KMS-11 (cell line): ENCODE measurements around the gene DRGX.

ENCODE experiments used
- H2AFZ ChIP-seq: fragments of 200-600 bp; sonication (generic); 2 replicates; pipeline ENCODE4 v1.6.1; 2016; ENCODE audit warnings: antibody characterized with exemption, mixed run types, low read depth
- H3K27ac ChIP-seq: fragments of 200-600 bp; sonication (generic); 2 replicates; pipeline ENCODE4 v1.6.1; 2016; ENCODE audit warnings: mild to moderate bottlenecking, mixed run types
- H3K27me3 ChIP-seq: fragments of 200-600 bp; sonication (generic); 2 replicates; pipeline ENCODE4 v1.6.1; 2017; ENCODE audit warnings: mild to moderate bottlenecking, low read depth, mixed run types, moderate library complexity; ENCODE audit not compliant: insufficient read depth
- H3K36me3 ChIP-seq: fragments of 200-600 bp; sonication (generic); 2 replicates; pipeline ENCODE4 v1.6.1; 2017; ENCODE audit warnings: mild to moderate bottlenecking, mixed run types; ENCODE audit not compliant: insufficient read depth
- H3K4me1 ChIP-seq: fragments of 200-600 bp; sonication (generic); 2 replicates; pipeline ENCODE4 v1.6.1; 2016; ENCODE audit warnings: mild to moderate bottlenecking, low read depth, mixed run types; ENCODE audit not compliant: poor library complexity, severe bottlenecking
- H3K4me2 ChIP-seq: fragments of 200-600 bp; sonication (generic); 2 replicates; pipeline ENCODE4 v1.7.0; 2016; ENCODE audit warnings: mild to moderate bottlenecking, mixed run types
- H3K4me3 ChIP-seq: fragments of 200-600 bp; sonication (generic); IDR thresholded peaks from 2 replicates; pipeline ENCODE4 v1.6.1; 2017; ENCODE audit warnings: low read depth, low read length, mixed read lengths; ENCODE audit not compliant: insufficient read depth
- H3K79me2 ChIP-seq: fragments of 200-600 bp; sonication (generic); 2 replicates; pipeline ENCODE4 v1.6.1; 2016; ENCODE audit warnings: low read depth, mixed run types; ENCODE audit not compliant: insufficient read depth
- H3K9ac ChIP-seq: fragments of 200-600 bp; sonication (generic); 2 replicates; pipeline ENCODE4 v1.6.1; 2016; ENCODE audit warnings: mild to moderate bottlenecking, mixed run types
- H4K20me1 ChIP-seq: fragments of 200-600 bp; sonication (generic); 2 replicates; pipeline ENCODE4 v1.6.1; 2016; ENCODE audit warnings: mild to moderate bottlenecking, mixed run types; ENCODE audit not compliant: insufficient read depth
- TF ChIP-seq, protein P1 (sequence below): fragments of 200-600 bp; sonication (generic); conservative IDR thresholded peaks from 2 replicates; pipeline ENCODE4 v1.6.1; 2017; ENCODE audit warnings: low read depth, mild to moderate bottlenecking, antibody characterized with exemption, low read length, moderate library complexity, mixed read lengths

Gene DRGX

GRCh38 chr10:49407552-49408137 is 11.8 kb upstream of the DRGX start:
- H3K79me2 ChIP-seq, result no peaks in the 10 kb centered on the region
- no peak overlapping the region for H3K9ac ChIP-seq
- no peak overlapping the region for H3K4me2 ChIP-seq
- no peaks in the 10 kb centered on the region for H3K36me3 ChIP-seq
- H3K4me3 ChIP-seq, result no peak overlapping the region
- H3K4me1 ChIP-seq, result no peaks in the 10 kb centered on the region
- no peaks in the 10 kb centered on the region for H4K20me1 ChIP-seq
- TF ChIP-seq, protein P1, sequence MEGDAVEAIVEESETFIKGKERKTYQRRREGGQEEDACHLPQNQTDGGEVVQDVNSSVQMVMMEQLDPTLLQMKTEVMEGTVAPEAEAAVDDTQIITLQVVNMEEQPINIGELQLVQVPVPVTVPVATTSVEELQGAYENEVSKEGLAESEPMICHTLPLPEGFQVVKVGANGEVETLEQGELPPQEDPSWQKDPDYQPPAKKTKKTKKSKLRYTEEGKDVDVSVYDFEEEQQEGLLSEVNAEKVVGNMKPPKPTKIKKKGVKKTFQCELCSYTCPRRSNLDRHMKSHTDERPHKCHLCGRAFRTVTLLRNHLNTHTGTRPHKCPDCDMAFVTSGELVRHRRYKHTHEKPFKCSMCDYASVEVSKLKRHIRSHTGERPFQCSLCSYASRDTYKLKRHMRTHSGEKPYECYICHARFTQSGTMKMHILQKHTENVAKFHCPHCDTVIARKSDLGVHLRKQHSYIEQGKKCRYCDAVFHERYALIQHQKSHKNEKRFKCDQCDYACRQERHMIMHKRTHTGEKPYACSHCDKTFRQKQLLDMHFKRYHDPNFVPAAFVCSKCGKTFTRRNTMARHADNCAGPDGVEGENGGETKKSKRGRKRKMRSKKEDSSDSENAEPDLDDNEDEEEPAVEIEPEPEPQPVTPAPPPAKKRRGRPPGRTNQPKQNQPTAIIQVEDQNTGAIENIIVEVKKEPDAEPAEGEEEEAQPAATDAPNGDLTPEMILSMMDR, result peak; percentile 89
- no peak overlapping the region for H2AFZ ChIP-seq
- H3K27me3 ChIP-seq, result no peaks in the 10 kb centered on the region
- H3K27ac ChIP-seq, result no peak overlapping the region

DNA sequence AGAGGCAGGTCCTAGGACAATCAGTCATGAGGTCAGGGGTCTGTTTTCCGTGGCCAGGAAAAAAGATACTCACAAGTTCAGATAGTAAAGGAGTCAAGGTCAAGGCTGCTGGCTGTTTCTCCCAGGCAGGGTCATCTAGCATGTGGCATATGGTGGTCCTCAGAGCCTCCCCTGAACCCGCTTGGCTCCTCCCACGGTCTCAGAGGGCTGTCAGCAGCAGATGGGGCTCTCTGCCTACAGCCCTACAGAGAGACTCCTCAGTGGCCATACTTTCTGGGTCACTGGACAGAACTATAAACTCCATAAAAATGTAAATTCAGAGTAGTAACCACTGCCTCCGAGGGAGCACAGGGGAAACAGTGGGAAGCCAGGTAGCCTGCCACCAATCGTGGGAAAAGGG is 11.3 kb upstream of the DRGX start:
- H3K4me3 ChIP-seq, result no peak overlapping the region
- no peaks in the 10 kb centered on the region for H4K20me1 ChIP-seq
- TF ChIP-seq, protein P1, result no peak
- no peaks in the 10 kb centered on the region for H3K27me3 ChIP-seq
- H2AFZ ChIP-seq, result no peak overlapping the region
- no peak overlapping the region for H3K9ac ChIP-seq
- no peaks in the 10 kb centered on the region for H3K79me2 ChIP-seq
- H3K27ac ChIP-seq, result no peak overlapping the region
- no peaks in the 10 kb centered on the region for H3K36me3 ChIP-seq
- H3K4me2 ChIP-seq, result no peak overlapping the region
- no peaks in the 10 kb centered on the region for H3K4me1 ChIP-seq

DNA sequence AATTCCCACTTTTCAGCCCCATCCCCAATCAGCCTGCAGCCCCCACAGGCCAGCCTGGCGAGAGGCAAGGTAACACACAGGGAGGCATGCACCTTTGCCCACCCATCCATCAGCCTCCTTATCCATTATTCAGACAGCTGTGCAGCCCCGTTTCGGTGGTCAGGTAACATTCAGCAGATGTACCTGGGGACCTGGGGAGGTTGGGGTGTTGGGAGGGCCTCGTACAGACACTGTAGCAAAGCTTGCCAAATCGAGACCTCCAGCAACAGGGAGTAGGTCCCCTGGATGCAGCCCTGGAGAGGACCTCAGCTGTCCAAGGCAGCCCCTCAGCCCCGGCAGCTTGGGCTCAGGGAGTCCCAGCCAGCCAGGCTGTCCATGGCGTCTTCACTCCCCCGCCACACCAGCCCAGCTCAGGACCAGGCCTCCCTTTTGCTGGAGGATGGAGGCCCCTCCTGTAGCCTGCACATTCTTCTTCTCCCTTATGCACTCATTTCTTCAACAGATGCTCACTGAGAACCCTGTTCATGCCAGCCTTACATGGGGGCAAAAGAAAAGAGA is 8.5 kb upstream of the DRGX start:
- Histone ChIP-seq H3K4me1 (no peaks in the 10 kb centered on the region), H2AFZ (no peak overlapping the region), H3K79me2 (no peaks in the 10 kb centered on the region), H3K27ac (no peak overlapping the region), H3K4me2 (no peak overlapping the region), H3K9ac (no peak overlapping the region), H3K36me3 (no peaks in the 10 kb centered on the region), H3K4me3 (no peak overlapping the region), H3K27me3 (no peaks in the 10 kb centered on the region), H4K20me1 (no peaks in the 10 kb centered on the region)
- TF ChIP-seq, protein P1, result no peak

DNA sequence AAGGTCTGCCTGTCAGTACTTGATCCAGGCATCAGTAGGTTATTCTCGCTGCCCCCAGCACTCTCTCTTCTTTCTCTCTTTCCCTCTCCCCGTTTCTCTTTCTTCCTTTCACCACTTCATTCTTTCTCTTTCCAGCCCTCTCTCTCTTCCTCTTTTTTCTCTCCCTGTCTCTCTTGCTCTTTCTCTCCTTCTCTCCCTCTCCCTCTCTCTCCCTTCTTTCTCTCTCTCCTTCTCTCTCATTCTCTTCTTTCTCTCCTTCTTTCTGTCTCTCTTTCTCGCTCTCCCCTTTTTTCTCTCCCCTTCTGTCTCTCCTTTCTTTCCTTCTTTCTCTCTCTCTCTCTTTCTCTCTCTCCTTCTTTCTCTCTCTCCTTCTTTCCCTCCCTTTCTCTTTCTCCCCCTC is 7.5 kb upstream of the DRGX start:
- Histone ChIP-seq H3K9ac (no peak overlapping the region), H3K79me2 (no peaks in the 10 kb centered on the region), H3K36me3 (no peaks in the 10 kb centered on the region), H2AFZ (no peak overlapping the region), H3K27me3 (no peaks in the 10 kb centered on the region), H3K27ac (no peak overlapping the region), H3K4me2 (no peak overlapping the region), H3K4me3 (no peak overlapping the region), H4K20me1 (no peaks in the 10 kb centered on the region), H3K4me1 (no peaks in the 10 kb centered on the region)
- TF ChIP-seq, protein P1, result no peak
